Natural killer cell (primary cell): ENCODE results near the gene LRRTM1. TPM values are rescaled to one million over a fixed set of nuclear protein-coding genes. Genes with fewer than 3 reads are reported as not detected.

ENCODE experiments used
- ATAC-seq, 3 donors: fragments of 150-1000 bp in 2 of 3; fragments of 200-7000 bp in 1 of 3; cut with Tn5 transposase; 1 replicate in 1 of 3; 2 replicates in 2 of 3; pipeline ENCODE4 v1.10.0; 2021; ENCODE audit warnings: mild to moderate bottlenecking in 2 of 3, moderate library complexity in 2 of 3
- DNase-seq, 2 donors: peaks; one replicate each; pipeline versions ENCODE4 v3.0.0 to v3.0.0-alpha.2; 2013 to 2021; ENCODE audit warnings: mixed read lengths in 1 of 2
- H3K27ac ChIP-seq: one replicate; pipeline ENCODE4 v1.5.1; 2013; ENCODE audit warnings: mild to moderate bottlenecking, low read length
- H3K27me3 ChIP-seq: one replicate; pipeline ENCODE4 v1.6.1; 2013; ENCODE audit warnings: low read length; ENCODE audit not compliant: control insufficient read depth, insufficient read depth
- H3K36me3 ChIP-seq: one replicate; pipeline ENCODE4 v1.6.1; 2013; ENCODE audit warnings: low read length; ENCODE audit not compliant: control insufficient read depth, insufficient read depth
- H3K4me1 ChIP-seq: one replicate; pipeline ENCODE4 v1.6.1; 2013; ENCODE audit warnings: low read length; ENCODE audit not compliant: control insufficient read depth, insufficient read depth
- H3K4me3 ChIP-seq: one replicate; pipeline ENCODE4 v1.5.1; 2013; ENCODE audit warnings: low read length
- H3K9me3 ChIP-seq: one replicate; pipeline ENCODE4 v1.6.1; 2013; ENCODE audit warnings: low read length; ENCODE audit not compliant: control insufficient read depth, insufficient read depth
- H3K27ac Mint-ChIP-seq, 2 donors: one replicate each; pipeline ENCODE4 v1.8.0; 2022; ENCODE audit warnings: mild to moderate bottlenecking in 2 of 2, mixed read lengths in 2 of 2, moderate library complexity in 1 of 2
- H3K27me3 Mint-ChIP-seq, 2 donors: one replicate each; pipeline ENCODE4 v1.8.0; 2022; ENCODE audit warnings: low read depth in 2 of 2, mixed read lengths in 2 of 2
- H3K36me3 Mint-ChIP-seq: one replicate; pipeline ENCODE4 v1.8.0; 2022; ENCODE audit warnings: mixed read lengths
- H3K4me1 Mint-ChIP-seq, 2 donors: one replicate each; pipeline ENCODE4 v1.8.0; 2022; ENCODE audit warnings: mixed read lengths in 2 of 2
- H3K4me3 Mint-ChIP-seq: one replicate; pipeline ENCODE4 v1.8.0; 2022; ENCODE audit warnings: mild to moderate bottlenecking, moderate library complexity, mixed read lengths
- H3K9me3 Mint-ChIP-seq, 2 donors: one replicate each; pipeline ENCODE4 v1.8.0; 2022; ENCODE audit warnings: mixed read lengths in 2 of 2
- CTCF ChIP-seq: fragments of 200-600 bp; IDR thresholded peaks from one replicate; pipeline ENCODE4 v1.8.0; 2022; ENCODE audit warnings: antibody characterized with exemption
- WGBS: methylation state at CpG from one replicate; pipeline ENCODE4 v1.1.7; 2013; ENCODE audit warnings: missing lambda C conversion rate; ENCODE audit not compliant: insufficient coverage; 5-methylcytosine and 5-hydroxymethylcytosine counted together
- intact Hi-C: fragments of 100-400 bp; cut with micrococcal nuclease; formaldehyde crosslinking; loops from one replicate; pipeline ENCODE4 v1.14.2; 2022
- total RNA-seq, 4 donors: library from RNA; stranded (reverse); fragments of 120-200 nt in 1 of 4; gene quantifications; one replicate each; pipeline versions ENCODE4 v1.2.3 to v1.2.4, GENCODE V29; 2013 to 2022

Gene LRRTM1
- total RNA-seq, 3 donors from 2014 or later (not counting 1 experiment from before 2014, with no cell fraction given) = not detected

GRCh38 chr2:80288576-80288975, 16.0 kb downstream of the LRRTM1 start:
- Mint-ChIP-seq H3K27ac (no peak overlapping the region), H3K27me3 (no peaks in the 10 kb centered on the region), H3K4me1 (no peaks in the 10 kb centered on the region), H3K4me3 (no peak overlapping the region), H3K36me3 (no peaks in the 10 kb centered on the region), H3K9me3 (peaks cover 8 to 13% of the 10 kb centered on the region in 2 donors)
- ATAC-seq (no peak), DNase-seq (no peak)
- WGBS = 86% methylated on average over 3 of the region's 5 CpGs
- no peaks in the 10 kb centered on the region for H3K4me1 ChIP-seq
- TF ChIP-seq CTCF = no peak
- intact Hi-C loops = no loop called here
- no peaks in the 10 kb centered on the region for H3K36me3 ChIP-seq
- H3K27me3 ChIP-seq = no peaks in the 10 kb centered on the region
- H3K27ac ChIP-seq = no peak overlapping the region
- no peak overlapping the region for H3K4me3 ChIP-seq
- H3K9me3 ChIP-seq = no peaks in the 10 kb centered on the region

DNA sequence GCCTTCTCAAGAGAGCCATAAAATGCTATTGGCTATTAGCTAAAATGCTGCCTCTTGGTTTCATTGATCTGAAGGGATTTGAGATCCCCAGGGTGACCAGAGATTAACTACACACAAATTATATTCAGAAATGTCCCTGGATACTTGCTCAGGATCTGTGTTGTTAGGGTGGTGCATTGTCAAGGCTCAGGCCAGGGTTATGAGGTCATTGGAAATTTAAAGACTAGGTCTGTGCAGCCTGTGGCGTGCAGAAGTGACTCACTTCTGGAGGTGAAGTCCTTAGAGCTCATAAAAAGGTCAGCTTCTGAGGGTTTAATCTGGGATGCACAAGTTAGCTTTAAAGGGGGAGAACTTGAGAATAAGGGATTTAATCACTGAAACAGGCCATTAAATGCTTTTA, 23.5 kb downstream of the LRRTM1 start:
- Histone ChIP-seq H3K36me3 (no peaks in the 10 kb centered on the region), H3K4me1 (no peaks in the 10 kb centered on the region), H3K27ac (no peak overlapping the region), H3K4me3 (no peak overlapping the region), H3K9me3 (no peaks in the 10 kb centered on the region), H3K27me3 (no peaks in the 10 kb centered on the region)
- ATAC-seq (no peak), DNase-seq (no peak)
- Mint-ChIP-seq H3K27me3 (no peaks in the 10 kb centered on the region), H3K4me3 (no peak overlapping the region), H3K9me3 (peaks cover 13 to 14% of the 10 kb centered on the region in 2 donors), H3K27ac (no peak overlapping the region), H3K36me3 (no peaks in the 10 kb centered on the region), H3K4me1 (no peaks in the 10 kb centered on the region)
- 92% methylated on average over 1 of the region's 1 CpG for WGBS
- no peak for TF ChIP-seq CTCF
- intact Hi-C loops = no loop called here

GRCh38 chr2:80280598-80280997, 24.0 kb downstream of the LRRTM1 start:
- Histone ChIP-seq H3K4me3 (no peak overlapping the region), H3K27ac (no peak overlapping the region), H3K4me1 (no peaks in the 10 kb centered on the region), H3K9me3 (no peaks in the 10 kb centered on the region), H3K27me3 (no peaks in the 10 kb centered on the region), H3K36me3 (no peaks in the 10 kb centered on the region)
- TF ChIP-seq CTCF = no peak
- DNase-seq (no peak), ATAC-seq (no peak)
- Mint-ChIP-seq H3K4me1 (no peaks in the 10 kb centered on the region), H3K27ac (no peak overlapping the region), H3K4me3 (no peak overlapping the region), H3K9me3 (peaks cover 10 to 16% of the 10 kb centered on the region in 2 donors), H3K36me3 (no peaks in the 10 kb centered on the region), H3K27me3 (no peaks in the 10 kb centered on the region)
- WGBS = 87% methylated on average over 2 of the region's 2 CpGs
- intact Hi-C loops = no loop called here

DNA sequence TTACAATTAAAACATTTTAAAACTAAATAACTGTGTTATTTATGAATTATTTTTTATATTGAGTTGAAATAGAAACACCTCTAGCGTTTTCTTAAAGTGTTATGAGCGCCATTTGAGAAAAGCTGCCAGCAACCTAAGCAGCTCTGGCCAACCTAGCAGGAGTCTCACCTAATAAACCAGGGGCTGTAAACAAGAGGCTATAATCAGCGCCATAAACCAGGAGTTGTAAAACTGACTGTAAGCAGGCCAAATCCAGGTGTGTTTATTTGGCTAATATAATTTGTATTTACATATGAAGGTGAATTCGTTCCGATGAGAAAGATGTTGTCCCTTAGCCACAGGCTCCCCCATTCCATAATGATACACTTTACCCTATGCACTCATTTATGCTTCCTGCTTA, 34.7 kb downstream of the LRRTM1 start:
- ATAC-seq (no peak), DNase-seq (no peak)
- Mint-ChIP-seq H3K4me3 (no peak overlapping the region), H3K9me3 (peaks cover 21 to 22% of the 10 kb centered on the region in 2 donors), H3K27ac (no peak overlapping the region), H3K4me1 (no peaks in the 10 kb centered on the region), H3K36me3 (no peaks in the 10 kb centered on the region), H3K27me3 (no peaks in the 10 kb centered on the region)
- no peaks in the 10 kb centered on the region for H3K36me3 ChIP-seq
- TF ChIP-seq CTCF = no peak
- peaks cover 14% of the 10 kb centered on the region for H3K9me3 ChIP-seq
- H3K4me1 ChIP-seq = no peaks in the 10 kb centered on the region
- WGBS = 89% methylated on average over 4 of the region's 5 CpGs
- no peaks in the 10 kb centered on the region for H3K27me3 ChIP-seq
- H3K27ac ChIP-seq = no peak overlapping the region
- no peak overlapping the region for H3K4me3 ChIP-seq
- intact Hi-C loops = no loop called here
